Natural killer cell (primary cell): ENCODE data around the gene CEP85. TPM values are rescaled to one million over a fixed set of nuclear protein-coding genes. Genes with fewer than 3 reads are reported as not detected.
"Not testable (repeated sequence)": the region's sequence is repeated elsewhere in the genome, so short reads cannot be mapped to it uniquely, and the experiment has no call there.

ENCODE experiments used
- ATAC-seq, 3 donors: fragments of 150-1000 bp in 2 of 3; fragments of 200-7000 bp in 1 of 3; cut with Tn5 transposase; 1 replicate in 1 of 3; 2 replicates in 2 of 3; pipeline ENCODE4 v1.10.0; 2021; ENCODE audit warnings: mild to moderate bottlenecking in 2 of 3, moderate library complexity in 2 of 3
- DNase-seq, 2 donors: peaks; one replicate each; pipeline versions ENCODE4 v3.0.0 to v3.0.0-alpha.2; 2013 to 2021; ENCODE audit warnings: mixed read lengths in 1 of 2
- H3K27ac ChIP-seq: one replicate; pipeline ENCODE4 v1.5.1; 2013; ENCODE audit warnings: mild to moderate bottlenecking, low read length
- H3K27me3 ChIP-seq: one replicate; pipeline ENCODE4 v1.6.1; 2013; ENCODE audit warnings: low read length; ENCODE audit not compliant: control insufficient read depth, insufficient read depth
- H3K36me3 ChIP-seq: one replicate; pipeline ENCODE4 v1.6.1; 2013; ENCODE audit warnings: low read length; ENCODE audit not compliant: control insufficient read depth, insufficient read depth
- H3K4me1 ChIP-seq: one replicate; pipeline ENCODE4 v1.6.1; 2013; ENCODE audit warnings: low read length; ENCODE audit not compliant: control insufficient read depth, insufficient read depth
- H3K4me3 ChIP-seq: one replicate; pipeline ENCODE4 v1.5.1; 2013; ENCODE audit warnings: low read length
- H3K9me3 ChIP-seq: one replicate; pipeline ENCODE4 v1.6.1; 2013; ENCODE audit warnings: low read length; ENCODE audit not compliant: control insufficient read depth, insufficient read depth
- H3K27ac Mint-ChIP-seq, 2 donors: one replicate each; pipeline ENCODE4 v1.8.0; 2022; ENCODE audit warnings: mild to moderate bottlenecking in 2 of 2, mixed read lengths in 2 of 2, moderate library complexity in 1 of 2
- H3K27me3 Mint-ChIP-seq, 2 donors: one replicate each; pipeline ENCODE4 v1.8.0; 2022; ENCODE audit warnings: low read depth in 2 of 2, mixed read lengths in 2 of 2
- H3K36me3 Mint-ChIP-seq: one replicate; pipeline ENCODE4 v1.8.0; 2022; ENCODE audit warnings: mixed read lengths
- H3K4me1 Mint-ChIP-seq, 2 donors: one replicate each; pipeline ENCODE4 v1.8.0; 2022; ENCODE audit warnings: mixed read lengths in 2 of 2
- H3K4me3 Mint-ChIP-seq: one replicate; pipeline ENCODE4 v1.8.0; 2022; ENCODE audit warnings: mild to moderate bottlenecking, moderate library complexity, mixed read lengths
- H3K9me3 Mint-ChIP-seq, 2 donors: one replicate each; pipeline ENCODE4 v1.8.0; 2022; ENCODE audit warnings: mixed read lengths in 2 of 2
- WGBS: methylation state at CpG from one replicate; pipeline ENCODE4 v1.1.7; 2013; ENCODE audit warnings: missing lambda C conversion rate; ENCODE audit not compliant: insufficient coverage; 5-methylcytosine and 5-hydroxymethylcytosine counted together
- intact Hi-C: fragments of 100-400 bp; cut with micrococcal nuclease; formaldehyde crosslinking; loops from one replicate; pipeline ENCODE4 v1.14.2; 2022
- total RNA-seq, 4 donors: library from RNA; stranded (reverse); fragments of 120-200 nt in 1 of 4; gene quantifications; one replicate each; pipeline versions ENCODE4 v1.2.3 to v1.2.4, GENCODE V29; 2013 to 2022
- TF ChIP-seq, protein P1 (sequence below): fragments of 200-600 bp; IDR thresholded peaks from one replicate; pipeline ENCODE4 v1.8.0; 2022; ENCODE audit warnings: antibody characterized with exemption

CEP85 gene
- total RNA-seq, 3 donors from 2014 or later (not counting 1 experiment from before 2014, with no cell fraction given) = 13.0 to 20.4 (median 18.0) TPM

DNA sequence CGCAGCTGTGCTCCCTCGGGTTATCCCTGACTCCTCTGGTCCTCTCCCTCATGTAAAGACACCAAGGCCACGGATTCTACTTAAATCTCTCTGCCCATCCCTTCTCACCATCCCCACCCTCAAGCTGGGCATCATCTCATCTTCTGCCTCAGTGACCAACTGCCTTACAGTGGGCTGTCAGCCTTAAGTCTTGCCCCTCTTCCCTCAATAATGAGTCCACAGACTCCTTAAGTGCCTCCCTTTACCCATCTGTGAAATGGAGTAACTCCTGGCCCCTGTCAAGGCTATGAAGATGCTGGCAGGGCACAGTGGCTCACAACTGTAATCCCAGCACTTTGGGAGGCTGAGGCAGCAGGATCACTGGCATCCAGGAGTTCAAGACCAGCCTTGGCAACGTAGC, 57.9 kb downstream of the CEP85 start:
- Mint-ChIP-seq H3K36me3 (no peaks in the 10 kb centered on the region), H3K9me3 (no peaks in the 10 kb centered on the region), H3K4me3 (peak overlapping the region; percentile 13), H3K4me1 (peaks cover 34 to 50% of the 10 kb centered on the region in 2 donors), H3K27ac (peak overlapping the region in 1 of 2 donors; percentile 57), H3K27me3 (no peaks in the 10 kb centered on the region)
- TF ChIP-seq, protein P1, sequence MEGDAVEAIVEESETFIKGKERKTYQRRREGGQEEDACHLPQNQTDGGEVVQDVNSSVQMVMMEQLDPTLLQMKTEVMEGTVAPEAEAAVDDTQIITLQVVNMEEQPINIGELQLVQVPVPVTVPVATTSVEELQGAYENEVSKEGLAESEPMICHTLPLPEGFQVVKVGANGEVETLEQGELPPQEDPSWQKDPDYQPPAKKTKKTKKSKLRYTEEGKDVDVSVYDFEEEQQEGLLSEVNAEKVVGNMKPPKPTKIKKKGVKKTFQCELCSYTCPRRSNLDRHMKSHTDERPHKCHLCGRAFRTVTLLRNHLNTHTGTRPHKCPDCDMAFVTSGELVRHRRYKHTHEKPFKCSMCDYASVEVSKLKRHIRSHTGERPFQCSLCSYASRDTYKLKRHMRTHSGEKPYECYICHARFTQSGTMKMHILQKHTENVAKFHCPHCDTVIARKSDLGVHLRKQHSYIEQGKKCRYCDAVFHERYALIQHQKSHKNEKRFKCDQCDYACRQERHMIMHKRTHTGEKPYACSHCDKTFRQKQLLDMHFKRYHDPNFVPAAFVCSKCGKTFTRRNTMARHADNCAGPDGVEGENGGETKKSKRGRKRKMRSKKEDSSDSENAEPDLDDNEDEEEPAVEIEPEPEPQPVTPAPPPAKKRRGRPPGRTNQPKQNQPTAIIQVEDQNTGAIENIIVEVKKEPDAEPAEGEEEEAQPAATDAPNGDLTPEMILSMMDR = no peak
- Histone ChIP-seq H3K9me3 (no peaks in the 10 kb centered on the region), H3K27ac (peak overlapping the region; percentile 92), H3K4me1 (peaks cover 60% of the 10 kb centered on the region), H3K27me3 (no peaks in the 10 kb centered on the region), H3K4me3 (no peak overlapping the region), H3K36me3 (peaks cover 2% of the 10 kb centered on the region)
- ATAC-seq = no peak
- intact Hi-C loops = no loop called here
- DNase-seq = no peak
- 91% methylated on average over 4 of the region's 4 CpGs for WGBS

DNA sequence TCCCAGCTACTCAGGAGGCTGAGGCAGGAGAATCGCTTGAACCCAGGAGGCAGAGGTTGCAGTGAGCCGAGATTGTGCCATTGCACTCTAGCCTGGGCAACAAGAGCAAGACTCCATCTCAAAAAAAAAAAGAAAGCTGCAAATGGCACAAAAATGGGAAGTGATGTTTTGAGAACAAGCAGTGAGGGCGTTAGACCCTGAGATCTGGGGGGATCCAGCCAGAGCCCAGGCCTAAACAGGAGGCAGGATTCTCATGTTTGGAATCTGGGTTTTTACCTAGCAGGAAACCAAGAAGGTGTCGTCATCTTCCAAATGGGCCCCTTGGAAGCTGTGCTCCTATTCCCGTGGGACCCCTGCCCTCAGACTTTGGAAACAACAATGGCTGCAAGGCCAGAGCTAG, 58.7 kb downstream of the CEP85 start:
- peaks cover 26 to 42% of the 10 kb centered on the region in 2 donors for H3K4me1 Mint-ChIP-seq
- H3K27me3 Mint-ChIP-seq, H3K36me3 ChIP-seq, ATAC-seq, DNase-seq, H3K4me3 Mint-ChIP-seq, H3K27me3 ChIP-seq, H3K27ac ChIP-seq, H3K4me3 ChIP-seq, H3K9me3 Mint-ChIP-seq, H3K9me3 ChIP-seq, H3K36me3 Mint-ChIP-seq, intact Hi-C loops, H3K27ac Mint-ChIP-seq: not testable (repeated sequence)
- peaks cover 52% of the 10 kb centered on the region for H3K4me1 ChIP-seq
- 88% methylated on average over 5 of the region's 5 CpGs for WGBS

- TF ChIP-seq, protein P1 = no peak
- Mint-ChIP-seq H3K27ac (no peak overlapping the region), H3K4me1 (peaks cover 13 to 30% of the 10 kb centered on the region in 2 donors), H3K4me3 (no peak overlapping the region), H3K36me3 (no peaks in the 10 kb centered on the region), H3K9me3 (no peaks in the 10 kb centered on the region), H3K27me3 (no peaks in the 10 kb centered on the region)
- 91% methylated on average over 11 of the region's 11 CpGs for WGBS
- Histone ChIP-seq H3K27me3 (no peaks in the 10 kb centered on the region), H3K4me3 (no peak overlapping the region), H3K36me3 (peaks cover 2% of the 10 kb centered on the region), H3K9me3 (no peaks in the 10 kb centered on the region), H3K27ac (no peak overlapping the region), H3K4me1 (peaks cover 39% of the 10 kb centered on the region)
- no peak for DNase-seq
- intact Hi-C loops = no loop called here
- ATAC-seq = no peak
Observed at GRCh38 chr1:26293911-26294463, 60.0 kb downstream of the CEP85 start.

GRCh38 chr1:26295194-26296138, 61.5 kb downstream of the CEP85 start:
- Histone ChIP-seq H3K4me1 (peaks cover 28% of the 10 kb centered on the region), H3K4me3 (no peak overlapping the region), H3K36me3 (peaks cover 2% of the 10 kb centered on the region), H3K9me3 (no peaks in the 10 kb centered on the region), H3K27me3 (no peaks in the 10 kb centered on the region), H3K27ac (no peak overlapping the region)
- no peaks in the 10 kb centered on the region for H3K27me3 Mint-ChIP-seq
- H3K27ac Mint-ChIP-seq = no peak overlapping the region
- H3K9me3 Mint-ChIP-seq = no peaks in the 10 kb centered on the region
- TF ChIP-seq, protein P1 = no peak
- 92% methylated on average over 22 of the region's 22 CpGs for whole genome bisulfite sequencing
- no peaks in the 10 kb centered on the region for H3K36me3 Mint-ChIP-seq
- DNase-seq (no peak), ATAC-seq (no peak)
- intact Hi-C loops = no loop called here
- H3K4me3 Mint-ChIP-seq = no peak overlapping the region
- H3K4me1 Mint-ChIP-seq = peaks cover 0 to 20% of the 10 kb centered on the region in 2 donors
